Large intestine (tissue), 3 donors: ENCODE data around the gene P2RY12. TPM values are rescaled to one million over a fixed set of nuclear protein-coding genes. Genes with fewer than 3 reads are reported as not detected.
A peak's percentile ranks its signal among the peaks of the same experiment; 100 is the strongest.
"Not testable (repeated sequence)": the region's sequence is repeated elsewhere in the genome, so short reads cannot be mapped to it uniquely, and the experiment has no call there.

Source experiments
- DNase-seq, 2 donors: peaks; one replicate each; pipeline versions ENCODE4 v3.0.0 to v3.0.0-alpha.2; 2013
- H3K27ac ChIP-seq: one replicate; pipeline ENCODE4 v1.5.1; 2013; ENCODE audit warnings: low read length
- H3K27me3 ChIP-seq: 2 replicates; pipeline ENCODE4 v1.6.1; 2013; ENCODE audit warnings: low read length; ENCODE audit not compliant: control insufficient read depth, insufficient read depth
- H3K36me3 ChIP-seq: 2 replicates; pipeline ENCODE4 v1.6.1; 2013; ENCODE audit warnings: low read length; ENCODE audit not compliant: control insufficient read depth, insufficient read depth
- H3K4me1 ChIP-seq: one replicate; pipeline ENCODE4 v1.6.1; 2013; ENCODE audit warnings: low read length; ENCODE audit not compliant: control insufficient read depth, insufficient read depth
- H3K4me3 ChIP-seq: one replicate; pipeline ENCODE4 v1.5.1; 2013; ENCODE audit warnings: low read length
- H3K9me3 ChIP-seq: one replicate; pipeline ENCODE4 v1.6.1; 2013; ENCODE audit warnings: mild to moderate bottlenecking, low read depth, low read length, moderate library complexity; ENCODE audit not compliant: control insufficient read depth
- WGBS: methylation state at CpG from one replicate; pipeline ENCODE4 v1.1.5; 2013; ENCODE audit warnings: low lambda C conversion rate; ENCODE audit not compliant: insufficient coverage; 5-methylcytosine and 5-hydroxymethylcytosine counted together
- polyA plus RNA-seq: library from polyadenylated mRNA; unstranded; fragments of 120-200 nt; gene quantifications from one replicate; pipeline ENCODE4 v1.2.1, GENCODE V29; 2013

P2RY12 gene
- polyA plus RNA-seq, 1 donor, result 2.3 TPM

DNA sequence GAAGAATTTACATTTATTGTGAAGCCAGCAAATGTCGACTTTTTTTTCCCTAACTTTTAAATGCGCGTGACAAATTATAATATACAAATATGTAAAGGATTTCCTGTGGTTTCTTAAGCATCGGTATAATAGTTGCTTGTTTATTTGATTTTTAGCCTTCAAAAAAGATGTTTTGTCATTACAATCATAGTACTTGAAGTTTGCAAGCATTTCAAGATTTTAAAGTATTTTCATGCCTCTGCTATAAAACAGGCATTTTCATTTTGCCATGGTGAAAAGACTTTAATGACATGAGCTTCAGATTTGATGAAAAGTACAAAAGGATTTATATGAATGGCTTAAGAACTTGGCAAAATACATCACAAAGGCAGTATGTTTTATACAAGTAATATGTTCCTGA lies 9.4 kb upstream of the P2RY12 start:
- DNase-seq, result no peak
- Histone ChIP-seq H3K36me3 (no peaks in the 10 kb centered on the region), H3K4me1 (no peaks in the 10 kb centered on the region), H3K27me3 (no peaks in the 10 kb centered on the region), H3K4me3 (no peak overlapping the region), H3K27ac (no peak overlapping the region), H3K9me3 (no peaks in the 10 kb centered on the region)
- 0% methylated on average over 1 of the region's 4 CpGs for WGBS

DNA sequence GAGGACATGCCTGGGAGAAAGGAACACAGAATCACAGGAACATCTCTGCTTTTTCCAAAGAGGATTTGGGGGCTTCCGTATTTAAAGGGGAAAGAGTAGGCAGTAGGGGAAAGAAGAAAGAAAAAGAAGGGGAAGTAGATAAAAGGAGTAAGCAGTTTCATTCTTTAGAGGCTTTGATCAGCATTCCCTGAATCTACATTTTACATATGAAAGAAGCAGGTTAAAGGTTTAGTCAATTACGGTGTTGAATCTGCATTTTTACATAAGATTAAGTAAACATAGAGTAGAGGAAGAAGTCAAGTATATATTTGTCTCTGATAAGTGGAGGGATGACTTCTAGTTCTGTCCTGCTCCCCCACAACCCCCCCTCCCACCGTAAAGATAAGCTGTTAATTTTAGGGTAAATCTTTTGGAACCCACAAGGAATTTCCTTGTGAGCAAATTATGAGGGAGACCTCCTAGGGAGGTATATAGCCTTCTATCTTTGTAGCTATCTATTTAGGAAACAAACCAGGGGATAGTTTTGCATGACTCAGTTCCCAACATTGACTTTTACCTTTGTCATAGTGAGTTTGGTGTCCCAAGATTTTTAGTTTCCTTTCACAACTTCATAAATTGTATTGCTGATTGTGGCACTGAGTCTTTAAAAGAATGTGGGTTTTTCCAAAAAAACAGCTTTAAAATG lies 8.7 kb upstream of the P2RY12 start:
- 45% methylated on average over 3 of the region's 3 CpGs for whole genome bisulfite sequencing
- H3K4me3 ChIP-seq, result no peak overlapping the region
- no peak for DNase-seq
- no peaks in the 10 kb centered on the region for H3K36me3 ChIP-seq
- H3K4me1 ChIP-seq, result no peaks in the 10 kb centered on the region
- no peaks in the 10 kb centered on the region for H3K9me3 ChIP-seq
- H3K27me3 ChIP-seq, result no peaks in the 10 kb centered on the region
- H3K27ac ChIP-seq, result no peak overlapping the region

DNA sequence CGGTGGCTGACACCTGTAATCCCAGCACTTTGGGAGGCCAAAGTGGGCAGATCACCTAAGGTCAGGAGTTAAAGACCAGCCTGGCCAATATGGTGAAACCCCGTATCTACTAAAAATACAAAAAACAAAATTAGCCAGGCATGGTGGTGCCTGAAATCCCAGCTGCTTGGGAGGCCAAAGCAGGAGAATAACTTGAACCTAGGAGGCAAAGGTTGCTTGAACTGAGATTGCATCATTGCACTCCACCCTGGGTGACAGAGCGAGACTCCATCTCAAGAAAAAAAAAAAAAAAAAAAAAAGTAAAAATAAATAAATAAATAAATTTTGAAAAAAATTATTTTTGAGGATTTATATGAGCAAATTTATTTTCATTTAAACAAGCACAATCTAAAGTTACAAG lies 7.6 kb upstream of the P2RY12 start:
- peak; percentile 58 to 64 for DNase-seq
- not testable (repeated sequence) for H3K9me3 ChIP-seq, H3K27me3 ChIP-seq, H3K36me3 ChIP-seq, H3K4me1 ChIP-seq, H3K27ac ChIP-seq, H3K4me3 ChIP-seq
- no CpG with 5 or more reads among the region's 3 CpGs for WGBS

DNA sequence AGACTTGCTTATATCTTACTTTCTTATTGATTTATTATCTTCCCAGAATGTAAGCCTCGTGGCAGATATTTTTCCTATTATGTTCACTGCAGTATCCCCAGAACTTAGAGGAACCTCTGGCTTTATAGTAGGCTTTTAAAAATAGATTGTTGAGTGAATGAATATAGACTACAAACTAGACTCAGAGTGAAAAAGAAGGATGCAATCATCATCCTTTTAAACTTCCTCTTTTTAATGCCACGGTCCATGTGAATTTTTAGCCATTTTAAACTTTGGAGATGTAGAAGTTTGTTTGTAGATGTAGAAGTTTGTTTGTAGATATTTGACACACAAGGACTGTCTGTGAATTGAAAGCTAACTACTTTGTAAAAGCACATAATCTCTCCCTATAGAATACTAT lies 7.2 kb upstream of the P2RY12 start:
- no peaks in the 10 kb centered on the region for H3K27me3 ChIP-seq
- 80% methylated on average over 1 of the region's 2 CpGs for WGBS
- H3K9me3 ChIP-seq, result no peaks in the 10 kb centered on the region
- no peak for DNase-seq
- H3K27ac ChIP-seq, result no peak overlapping the region
- no peaks in the 10 kb centered on the region for H3K36me3 ChIP-seq
- no peaks in the 10 kb centered on the region for H3K4me1 ChIP-seq
- no peak overlapping the region for H3K4me3 ChIP-seq

DNA sequence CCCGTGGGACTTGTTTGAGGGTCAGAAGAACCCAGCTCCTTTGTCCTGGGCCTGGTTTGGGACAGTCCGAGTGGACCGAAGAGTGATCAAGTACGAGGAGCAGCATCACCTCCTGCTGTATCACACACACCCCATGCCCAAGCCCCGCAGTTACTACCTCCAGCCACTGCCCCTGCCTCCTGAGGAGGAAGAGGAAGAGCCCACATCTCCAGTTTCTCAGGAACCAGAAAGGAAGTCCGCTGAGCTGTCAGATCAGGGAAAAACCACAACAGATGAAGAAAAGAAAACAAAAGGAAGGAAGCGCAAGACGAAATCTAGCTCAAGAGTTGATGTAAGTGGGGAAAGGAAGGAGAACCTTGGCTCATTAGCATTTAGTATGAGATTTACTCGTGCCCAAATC lies 3.3 kb upstream of the P2RY12 start:
- Histone ChIP-seq H3K9me3 (no peaks in the 10 kb centered on the region), H3K4me1 (peaks cover 8% of the 10 kb centered on the region), H3K27ac (no peak overlapping the region), H3K27me3 (no peaks in the 10 kb centered on the region), H3K4me3 (no peak overlapping the region), H3K36me3 (no peaks in the 10 kb centered on the region)
- DNase-seq, result no peak
- 100% methylated on average over 2 of the region's 9 CpGs for WGBS

DNA sequence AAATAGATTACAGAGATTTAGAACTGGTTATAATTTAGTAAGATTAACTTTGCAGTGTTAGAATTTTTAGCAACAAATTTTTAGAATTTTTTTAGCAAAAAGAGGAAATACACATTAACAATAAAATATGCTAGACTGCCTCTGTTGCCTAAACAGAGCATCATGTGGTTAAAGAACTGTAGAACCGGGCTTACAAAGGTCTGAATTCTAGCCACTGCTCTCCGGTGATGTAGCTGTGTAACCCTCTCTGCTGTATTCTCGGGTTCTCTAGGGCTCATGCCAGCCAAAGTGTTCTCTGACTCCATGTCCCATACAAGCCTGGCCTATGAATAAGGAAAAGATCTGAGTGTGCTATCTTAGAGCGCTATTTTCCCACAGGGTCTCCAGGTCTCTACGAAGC lies 2.9 kb upstream of the P2RY12 start:
- Histone ChIP-seq H3K9me3 (no peaks in the 10 kb centered on the region), H3K36me3 (no peaks in the 10 kb centered on the region), H3K4me1 (peaks cover 8% of the 10 kb centered on the region), H3K4me3 (no peak overlapping the region), H3K27ac (no peak overlapping the region), H3K27me3 (no peaks in the 10 kb centered on the region)
- WGBS, result no CpG with 5 or more reads among the region's 5 CpGs
- DNase-seq, result no peak

DNA sequence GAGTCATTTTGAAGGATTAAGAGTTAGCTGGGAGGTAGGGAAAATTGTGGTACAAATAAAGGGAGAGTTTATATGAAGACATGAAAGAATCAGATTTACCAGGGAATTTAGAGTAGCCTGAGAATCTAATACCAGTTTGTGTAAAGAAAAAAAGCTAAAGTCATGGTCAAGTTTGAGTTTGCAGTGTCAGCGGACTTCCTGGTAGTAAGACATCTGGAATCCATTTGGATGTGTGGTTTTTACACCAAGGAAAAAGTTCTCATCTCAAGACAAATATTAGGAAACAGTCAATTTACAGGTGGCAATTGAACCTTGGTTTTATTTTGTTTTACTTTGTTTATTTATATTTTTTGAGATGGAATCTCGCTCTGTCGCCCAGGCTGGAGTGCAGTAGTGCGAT lies 1.5 kb upstream of the P2RY12 start:
- no peaks in the 10 kb centered on the region for H3K9me3 ChIP-seq
- WGBS, result no CpG with 5 or more reads among the region's 4 CpGs
- no peaks in the 10 kb centered on the region for H3K27me3 ChIP-seq
- H3K27ac ChIP-seq, result no peak overlapping the region
- H3K4me1 ChIP-seq, result peaks cover 8% of the 10 kb centered on the region
- no peak overlapping the region for H3K4me3 ChIP-seq
- no peaks in the 10 kb centered on the region for H3K36me3 ChIP-seq
- DNase-seq, result no peak

DNA sequence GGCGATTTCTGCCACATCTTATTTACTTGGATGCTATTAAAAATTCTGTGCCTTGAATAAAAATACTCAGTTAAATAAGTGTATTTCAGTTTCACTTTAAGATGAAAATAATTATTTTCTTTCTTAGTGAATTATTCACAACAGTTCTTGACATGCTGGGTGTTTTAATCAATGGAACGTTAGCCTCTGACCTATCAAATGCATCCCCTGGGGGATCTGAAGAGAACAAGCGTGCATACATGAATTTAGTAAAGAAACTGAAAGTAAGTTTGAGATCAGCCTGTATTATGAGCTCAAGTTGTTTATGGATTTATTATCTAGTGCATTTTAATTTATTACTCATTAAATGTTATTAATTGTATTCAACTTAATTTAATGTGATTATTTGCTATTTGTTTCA lies 597 bp downstream of the P2RY12 start:
- peak in 1 of 2 donors; percentile 19 for DNase-seq
- no peak overlapping the region for H3K4me3 ChIP-seq

DNA sequence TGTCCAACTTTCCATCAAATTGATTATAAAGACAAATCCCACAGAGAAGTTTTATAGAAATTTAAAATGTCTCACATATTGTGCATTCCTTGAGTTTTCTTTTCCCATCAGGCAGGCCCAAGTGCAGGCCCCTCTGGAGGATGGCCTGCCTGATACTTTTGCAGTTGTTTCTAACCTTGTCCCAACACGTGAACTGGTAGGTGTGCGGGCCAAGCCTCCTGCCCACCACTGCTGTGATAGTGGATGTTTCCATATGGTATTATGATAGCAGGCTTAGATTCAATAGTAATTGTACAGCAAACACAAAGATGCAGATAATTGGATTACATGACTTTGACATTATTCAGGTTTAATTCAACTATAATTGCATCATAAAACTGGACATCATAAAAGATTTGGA lies 1.4 kb downstream of the P2RY12 start:
- H3K4me3 ChIP-seq, result no peak overlapping the region
- WGBS, result no CpG with 5 or more reads among the region's 2 CpGs
- peak overlapping the region; percentile 59 for H3K27ac ChIP-seq
- H3K36me3 ChIP-seq, result no peaks in the 10 kb centered on the region
- DNase-seq, result no peak
- H3K9me3 ChIP-seq, result no peaks in the 10 kb centered on the region
- H3K27me3 ChIP-seq, result no peaks in the 10 kb centered on the region
- H3K4me1 ChIP-seq, result peaks cover 8% of the 10 kb centered on the region

More for the DNA sequence above, 597 bp downstream of the P2RY12 start:
- 100% methylated on average over 1 of the region's 3 CpGs for WGBS
- Histone ChIP-seq H3K36me3 (no peaks in the 10 kb centered on the region), H3K4me1 (peaks cover 8% of the 10 kb centered on the region), H3K27ac (peak overlapping the region; percentile 59), H3K27me3 (no peaks in the 10 kb centered on the region), H3K9me3 (no peaks in the 10 kb centered on the region)

DNA sequence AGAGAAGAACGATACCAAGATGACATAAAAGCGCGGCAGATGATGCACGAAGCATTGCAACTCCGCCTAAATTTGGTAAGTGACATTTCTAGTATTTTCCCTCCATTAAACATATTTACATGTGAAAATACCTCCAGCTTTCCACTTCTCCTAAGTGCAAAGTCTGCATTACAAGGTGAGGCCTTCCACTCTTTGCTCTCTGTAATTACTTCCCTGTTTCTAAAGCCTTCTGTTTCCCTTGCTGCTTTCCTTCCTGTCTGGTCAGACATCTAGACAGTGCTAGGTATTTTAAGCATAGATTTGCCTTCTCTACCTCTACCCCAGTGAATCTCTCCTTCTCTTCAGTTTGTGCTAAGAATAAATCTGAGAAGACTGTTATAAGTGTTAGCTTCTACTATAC lies 1.9 kb downstream of the P2RY12 start:
- 40% methylated on average over 1 of the region's 5 CpGs for WGBS
- H3K4me3 ChIP-seq, result no peak overlapping the region
- H3K27me3 ChIP-seq, result no peaks in the 10 kb centered on the region
- DNase-seq, result peak; percentile 65 to 80
- no peaks in the 10 kb centered on the region for H3K36me3 ChIP-seq
- no peaks in the 10 kb centered on the region for H3K9me3 ChIP-seq
- peak overlapping the region; percentile 59 for H3K27ac ChIP-seq
- H3K4me1 ChIP-seq, result peaks cover 8% of the 10 kb centered on the region

DNA sequence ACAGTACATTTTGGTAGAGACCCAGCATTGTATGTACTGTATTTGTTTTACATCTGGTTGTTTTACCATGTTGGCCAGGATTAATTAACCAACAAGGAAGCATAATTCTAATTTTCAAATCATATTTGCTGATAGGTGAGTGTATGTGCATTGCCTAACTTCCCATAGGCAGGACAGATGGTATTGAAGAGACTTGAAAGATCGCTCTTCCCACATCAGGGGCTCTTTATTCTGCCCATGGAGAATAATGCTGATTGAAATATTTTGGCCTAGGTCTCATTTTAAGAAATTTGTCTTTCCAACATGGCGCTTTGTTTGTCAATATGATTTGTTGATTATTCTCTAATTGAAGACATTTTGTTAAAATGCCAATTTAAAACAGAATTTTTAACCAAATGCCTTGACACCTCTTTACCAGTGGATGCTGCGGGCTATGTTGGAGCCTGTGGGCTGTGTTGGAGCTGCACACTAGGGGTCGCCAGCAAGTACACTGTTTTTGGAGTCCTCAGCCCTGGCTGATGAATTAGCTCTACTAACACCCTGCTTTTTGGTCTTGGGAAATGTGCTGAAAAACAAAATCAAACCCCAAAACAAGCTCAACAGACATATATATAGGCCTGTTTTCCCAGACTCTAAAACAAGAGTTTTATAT lies 5.3 kb downstream of the P2RY12 start:
- Histone ChIP-seq H3K4me1 (peaks cover 5% of the 10 kb centered on the region), H3K27me3 (no peaks in the 10 kb centered on the region), H3K27ac (no peak overlapping the region), H3K4me3 (no peak overlapping the region), H3K9me3 (no peaks in the 10 kb centered on the region), H3K36me3 (no peaks in the 10 kb centered on the region)
- WGBS, result no CpG with 5 or more reads among the region's 4 CpGs
- DNase-seq, result no peak
